HL-60 (cell line): ENCODE measurements around the gene LHFPL6.

ENCODE experiments used
- POLR2AphosphoS5 ChIP-seq: IDR thresholded peaks from 2 replicates; pipeline ENCODE4 v1.6.1; 2012; ENCODE audit warnings: low read depth
- TF ChIP-seq, protein P1 (sequence below): IDR thresholded peaks from one replicate; pipeline ENCODE4 v1.5.1; 2011; ENCODE audit warnings: low read length, control low read depth, inconsistent platforms; ENCODE audit not compliant: insufficient read depth

DNA sequence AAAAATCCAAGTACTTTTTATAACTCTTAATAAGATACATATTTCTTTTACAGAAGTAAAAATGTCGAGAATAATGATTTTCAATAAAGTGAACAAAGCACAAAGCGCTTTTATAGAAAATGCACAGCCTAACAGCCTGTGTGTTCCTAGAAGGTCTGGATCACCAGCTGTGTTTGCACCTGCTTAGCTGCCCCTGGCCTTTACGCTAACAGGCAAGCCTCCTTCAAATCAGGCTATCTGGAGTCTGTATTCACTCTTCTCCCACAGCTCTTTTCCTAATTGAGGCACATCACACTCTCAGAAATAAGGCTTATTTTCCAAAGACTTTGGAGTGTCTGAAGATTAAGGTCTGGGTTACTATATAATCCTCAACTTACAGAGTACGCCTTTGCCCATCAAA, 183.1 kb downstream of the LHFPL6 start:
- TF ChIP-seq, protein P1, sequence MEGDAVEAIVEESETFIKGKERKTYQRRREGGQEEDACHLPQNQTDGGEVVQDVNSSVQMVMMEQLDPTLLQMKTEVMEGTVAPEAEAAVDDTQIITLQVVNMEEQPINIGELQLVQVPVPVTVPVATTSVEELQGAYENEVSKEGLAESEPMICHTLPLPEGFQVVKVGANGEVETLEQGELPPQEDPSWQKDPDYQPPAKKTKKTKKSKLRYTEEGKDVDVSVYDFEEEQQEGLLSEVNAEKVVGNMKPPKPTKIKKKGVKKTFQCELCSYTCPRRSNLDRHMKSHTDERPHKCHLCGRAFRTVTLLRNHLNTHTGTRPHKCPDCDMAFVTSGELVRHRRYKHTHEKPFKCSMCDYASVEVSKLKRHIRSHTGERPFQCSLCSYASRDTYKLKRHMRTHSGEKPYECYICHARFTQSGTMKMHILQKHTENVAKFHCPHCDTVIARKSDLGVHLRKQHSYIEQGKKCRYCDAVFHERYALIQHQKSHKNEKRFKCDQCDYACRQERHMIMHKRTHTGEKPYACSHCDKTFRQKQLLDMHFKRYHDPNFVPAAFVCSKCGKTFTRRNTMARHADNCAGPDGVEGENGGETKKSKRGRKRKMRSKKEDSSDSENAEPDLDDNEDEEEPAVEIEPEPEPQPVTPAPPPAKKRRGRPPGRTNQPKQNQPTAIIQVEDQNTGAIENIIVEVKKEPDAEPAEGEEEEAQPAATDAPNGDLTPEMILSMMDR: no peak
- no peak for TF ChIP-seq POLR2AphosphoS5
